Spleen (tissue), 7 donors: ENCODE data around the gene PAGE4.

Source experiments
- CTCF ChIP-seq, 11 experiments: fragments of 200-600 bp in 7 of 11; fragments of 450-650 bp in 4 of 11; sonication (generic) in 4 of 11; IDR thresholded peaks in 8 of 11; conservative IDR thresholded peaks in 3 of 11; 1 replicate in 7 of 11; 2 replicates in 4 of 11; pipeline versions ENCODE4 v1.4.0 to v1.8.0; 2016 to 2021; ENCODE audit warnings: antibody characterized with exemption in 11 of 11, inconsistent platforms in 4 of 11, mild to moderate bottlenecking in 1 of 11
- POLR2A ChIP-seq, 3 donors: fragments of 450-650 bp; IDR thresholded peaks; one replicate each; pipeline ENCODE4 v1.5.1; 2017; ENCODE audit warnings: antibody characterized with exemption in 3 of 3, mild to moderate bottlenecking in 1 of 3
- donor health status: DM: no; HTN: no; CAD: no; lungs with moderate emphysema.
- donor health status: DM: no; HTN: no; CAD: no.
- donor health status: DM: no; HTN: no; CAD: no.

DNA sequence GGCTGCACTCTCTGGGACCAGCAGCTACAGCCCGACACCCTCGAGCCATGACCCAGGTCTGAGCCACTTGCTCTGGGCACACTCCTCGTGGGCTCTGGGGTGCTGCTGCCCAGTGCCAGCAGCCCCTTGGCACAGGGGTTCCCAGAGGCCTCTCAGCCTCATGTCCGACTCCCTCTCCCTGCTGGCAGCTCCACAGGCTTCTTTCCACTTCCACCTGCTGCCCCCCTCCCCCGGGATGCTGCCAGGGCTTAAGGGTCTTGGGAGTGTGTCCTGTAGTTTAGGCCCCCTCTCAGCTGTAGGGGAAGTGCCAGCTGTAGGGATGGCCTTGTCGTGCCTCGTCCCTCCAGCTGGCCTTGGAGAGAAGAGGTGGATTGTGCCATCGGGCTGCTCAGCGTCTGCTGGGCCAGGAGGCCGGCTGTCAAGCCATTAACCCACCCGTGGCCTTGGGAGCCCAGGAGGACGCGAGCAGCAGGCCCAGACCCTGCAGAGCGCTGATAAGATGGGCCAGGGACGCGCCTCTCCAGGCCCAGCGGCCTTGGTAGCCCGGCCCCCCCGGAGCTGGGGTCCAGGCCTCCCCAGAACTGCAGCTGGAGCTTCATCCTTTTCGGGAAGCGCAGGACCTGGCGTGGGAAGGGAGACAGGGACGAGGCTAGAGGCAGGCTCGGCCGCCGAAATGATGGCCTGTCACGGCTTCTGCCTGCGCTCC, 49.2 kb downstream of the PAGE4 start:
- TF ChIP-seq CTCF (IDR thresholded peaks at IDR 0.05 in 8 of 11, conservative IDR thresholded peaks at IDR 0.05 in 3 of 11) (no peak), POLR2A (IDR thresholded peaks at IDR 0.05) (no peak)
